SIG-M5 (cell line): ENCODE results near the gene TSPEAR.

Experiments
- DNase-seq: peaks from one replicate; lab custom pipeline; 2025; lab: John Stamatoyannopoulos, UW

Gene TSPEAR

DNA sequence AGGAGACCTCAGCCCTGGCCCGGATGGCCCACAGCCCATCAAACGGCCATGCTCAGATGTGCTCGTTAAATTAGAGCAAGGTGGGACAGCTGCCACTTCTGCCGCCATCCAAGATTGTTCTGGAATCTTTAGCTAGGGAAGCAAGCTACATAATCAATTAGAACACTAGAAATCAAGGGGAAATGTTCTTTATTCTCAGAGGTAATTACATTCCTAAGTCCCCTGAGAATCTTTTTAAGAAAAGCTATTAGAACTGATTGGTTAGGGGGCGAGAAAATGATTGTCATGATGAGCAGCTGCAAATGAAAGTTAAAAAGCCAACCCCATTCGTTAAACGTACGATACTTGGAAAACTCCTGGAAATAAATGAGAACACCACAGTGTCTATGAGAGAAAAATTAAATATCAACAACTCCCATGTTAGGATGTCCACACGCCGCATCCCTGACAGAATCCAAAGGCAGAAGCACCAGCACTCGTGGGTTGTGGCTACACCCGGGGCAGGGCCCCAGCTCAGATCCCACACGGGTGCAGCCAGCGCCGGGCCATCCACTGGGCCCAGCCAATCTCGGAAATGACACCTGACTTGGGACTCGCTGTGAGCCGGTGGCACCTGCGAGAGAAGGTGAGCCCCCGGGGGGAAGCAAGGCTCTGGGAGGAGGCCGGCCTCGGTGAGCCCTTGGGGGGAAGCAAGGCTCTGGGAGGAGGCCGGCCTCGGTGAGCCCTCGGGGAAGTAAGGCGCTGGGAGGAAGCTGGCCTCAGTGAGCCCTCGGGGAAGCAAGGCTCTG, 209.0 kb downstream of the TSPEAR start:
- no peak for DNase-seq

DNA sequence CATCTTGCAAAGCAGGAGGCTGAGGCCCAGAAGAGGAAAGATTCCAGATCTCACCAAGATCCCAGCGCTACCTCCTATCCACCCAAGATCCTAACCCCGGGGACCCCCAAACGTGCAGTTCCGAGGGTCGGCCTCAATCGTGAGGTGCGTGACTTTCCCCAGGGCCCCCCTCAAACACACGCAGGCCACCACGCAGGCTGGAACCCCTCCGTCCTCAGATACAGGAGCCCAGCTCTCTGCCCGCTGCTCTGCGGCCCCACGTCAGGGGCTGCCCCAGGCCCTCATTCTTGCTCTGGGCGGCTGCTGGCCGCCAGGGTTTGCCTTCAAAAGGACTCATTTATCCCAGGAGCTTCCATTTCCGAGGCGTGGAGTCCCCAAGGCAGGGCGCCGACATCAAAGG, 211.3 kb downstream of the TSPEAR start:
- no peak for DNase-seq

DNA sequence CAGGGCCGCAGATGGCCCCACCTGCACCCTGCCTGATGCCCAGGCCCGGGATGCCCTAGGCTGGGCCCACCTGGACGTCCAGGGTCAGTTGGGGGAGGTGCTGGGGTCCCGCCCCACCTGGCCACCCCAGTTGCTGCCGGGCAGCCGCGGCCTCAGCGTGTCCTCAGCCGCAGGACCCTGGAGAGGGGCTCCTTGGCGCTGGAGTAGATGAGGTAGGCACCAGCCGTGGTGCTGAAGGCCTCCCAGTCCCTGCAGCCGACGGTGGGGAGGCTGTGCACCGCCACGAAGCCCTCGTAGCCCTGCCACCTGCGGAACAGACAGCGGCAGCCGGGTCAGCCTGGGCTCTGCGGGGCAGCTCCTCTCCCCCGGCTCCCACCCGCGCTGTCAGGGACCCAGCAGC, 211.7 kb downstream of the TSPEAR start:
- DNase-seq, result no peak

DNA sequence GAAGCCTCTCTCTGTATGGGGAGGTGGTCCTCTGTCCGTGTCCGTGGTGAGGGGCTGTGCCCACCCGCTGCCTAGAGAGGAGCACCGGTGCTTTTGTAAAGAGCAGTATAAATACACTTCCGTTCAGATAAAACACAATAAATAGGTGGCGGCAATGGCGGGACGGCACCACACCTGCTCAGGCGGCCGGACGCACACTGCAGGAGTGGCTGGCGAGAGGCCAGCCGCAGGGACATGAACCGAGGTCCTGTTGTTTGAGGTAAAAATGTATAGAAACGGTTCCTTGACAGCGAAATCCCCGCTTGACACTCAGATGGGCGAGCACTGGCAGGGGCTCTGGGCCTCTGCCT, 212.2 kb downstream of the TSPEAR start:
- no peak for DNase-seq

DNA sequence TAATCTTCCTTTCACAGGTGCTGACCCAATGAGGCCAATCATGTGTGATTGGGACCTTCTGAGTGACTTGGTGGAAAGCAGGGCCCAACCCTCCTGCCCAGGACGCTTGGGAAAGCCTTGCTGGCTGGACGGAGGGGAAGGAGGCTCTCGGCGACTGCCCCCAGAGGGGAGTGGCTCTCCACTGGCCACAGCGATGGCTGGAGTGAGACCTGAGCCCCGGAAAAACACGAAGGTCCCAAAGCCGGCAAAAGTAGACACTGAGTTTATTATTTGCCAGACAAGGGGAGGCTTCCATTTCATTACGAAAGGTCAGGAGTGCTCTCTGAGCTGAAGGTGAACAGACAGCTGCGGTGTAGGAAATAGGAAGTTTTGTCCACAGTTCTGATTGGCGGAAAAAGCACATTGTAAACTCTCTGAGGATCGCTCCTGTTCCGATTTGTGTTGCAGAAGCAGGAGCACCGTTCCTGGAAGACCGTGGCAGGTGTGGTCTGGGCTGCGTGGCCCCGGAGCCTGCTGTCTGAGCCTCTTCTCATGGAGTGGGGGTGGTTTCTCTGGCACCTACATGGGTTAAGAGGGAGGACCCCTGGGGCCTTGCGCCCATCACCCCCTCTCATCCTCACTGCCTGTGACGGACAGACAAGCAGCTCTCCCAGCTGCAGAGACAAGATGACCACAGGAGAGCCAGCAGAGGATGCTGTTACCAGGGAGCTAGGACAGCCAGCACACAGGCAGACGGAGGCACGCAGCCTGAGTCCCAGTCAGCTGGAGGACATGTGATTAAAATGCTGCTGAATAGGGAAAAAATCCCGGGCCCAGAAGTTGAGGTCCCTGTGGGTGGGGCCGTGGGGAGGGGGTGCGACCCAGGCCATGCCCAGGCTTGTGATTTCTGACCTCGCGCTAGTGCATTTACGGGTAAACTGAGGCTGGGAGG, 212.8 kb downstream of the TSPEAR start:
- no peak for DNase-seq

DNA sequence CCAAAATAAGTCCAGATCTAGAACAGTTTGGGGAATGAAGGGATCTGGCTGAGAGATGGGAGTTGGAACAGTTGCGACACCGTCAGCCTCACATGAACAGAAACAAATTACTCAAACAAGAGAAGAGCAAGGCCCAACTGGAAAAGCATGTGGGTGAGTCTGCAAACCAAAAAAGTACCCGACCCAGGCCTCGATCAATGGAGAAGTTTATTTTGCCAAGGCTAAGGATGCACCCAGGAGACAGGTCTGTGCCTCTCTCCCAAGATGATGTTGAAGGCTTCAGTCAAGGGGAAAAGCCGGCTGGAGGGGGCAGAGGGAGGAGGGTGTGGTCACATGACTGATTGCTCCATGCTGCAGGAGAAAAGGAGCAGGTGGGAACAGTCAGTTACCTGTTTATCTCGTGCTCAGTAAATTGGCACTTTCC, 213.7 kb downstream of the TSPEAR start:
- no peak for DNase-seq

DNA sequence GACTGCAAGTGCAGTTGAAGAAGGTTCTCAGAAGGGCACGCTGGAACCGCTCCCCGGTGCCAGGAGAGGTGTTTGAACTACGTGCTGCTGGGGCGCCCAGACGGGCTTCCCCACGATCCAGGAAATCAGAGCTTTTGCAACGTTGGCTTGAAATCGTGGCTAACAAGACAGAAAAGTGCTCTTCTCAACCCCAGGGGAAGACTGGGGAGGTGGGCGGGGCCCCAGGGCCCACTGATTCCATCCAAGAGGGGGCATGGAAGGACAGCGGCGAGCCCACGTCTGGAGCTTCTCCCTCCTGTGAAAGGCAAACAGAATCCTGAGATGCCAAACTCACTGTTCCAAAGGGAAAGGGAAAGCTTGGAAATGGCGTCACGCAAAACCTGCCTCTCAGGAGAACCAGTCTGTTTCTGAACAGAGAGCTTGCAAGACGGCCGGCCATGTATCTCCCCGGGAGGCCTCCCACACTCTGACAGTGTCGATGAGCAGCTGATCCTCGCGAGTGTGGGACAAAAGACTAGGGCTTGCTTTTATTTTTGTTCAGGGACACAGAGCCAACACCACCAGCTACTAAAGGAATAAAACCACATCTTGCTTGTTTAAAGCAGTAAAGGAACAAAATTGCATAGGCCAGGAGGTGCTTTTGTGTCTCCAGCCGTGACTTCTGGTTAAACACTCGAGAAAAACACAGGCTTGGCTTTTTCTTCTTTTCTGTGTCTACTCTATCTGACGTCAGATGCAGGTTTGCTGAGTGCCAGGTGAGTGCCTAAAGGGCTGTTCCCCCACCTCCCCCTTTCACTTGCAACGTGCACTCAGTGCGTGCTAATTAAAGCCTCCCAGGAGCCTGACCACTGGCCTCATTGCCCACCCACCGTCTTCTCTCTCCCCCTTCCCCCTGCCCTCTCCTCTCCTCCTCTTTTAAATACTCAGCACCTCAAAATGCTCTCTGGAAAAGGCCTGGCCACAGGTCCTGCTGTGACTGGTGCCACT, 214.5 kb downstream of the TSPEAR start:
- no peak for DNase-seq

DNA sequence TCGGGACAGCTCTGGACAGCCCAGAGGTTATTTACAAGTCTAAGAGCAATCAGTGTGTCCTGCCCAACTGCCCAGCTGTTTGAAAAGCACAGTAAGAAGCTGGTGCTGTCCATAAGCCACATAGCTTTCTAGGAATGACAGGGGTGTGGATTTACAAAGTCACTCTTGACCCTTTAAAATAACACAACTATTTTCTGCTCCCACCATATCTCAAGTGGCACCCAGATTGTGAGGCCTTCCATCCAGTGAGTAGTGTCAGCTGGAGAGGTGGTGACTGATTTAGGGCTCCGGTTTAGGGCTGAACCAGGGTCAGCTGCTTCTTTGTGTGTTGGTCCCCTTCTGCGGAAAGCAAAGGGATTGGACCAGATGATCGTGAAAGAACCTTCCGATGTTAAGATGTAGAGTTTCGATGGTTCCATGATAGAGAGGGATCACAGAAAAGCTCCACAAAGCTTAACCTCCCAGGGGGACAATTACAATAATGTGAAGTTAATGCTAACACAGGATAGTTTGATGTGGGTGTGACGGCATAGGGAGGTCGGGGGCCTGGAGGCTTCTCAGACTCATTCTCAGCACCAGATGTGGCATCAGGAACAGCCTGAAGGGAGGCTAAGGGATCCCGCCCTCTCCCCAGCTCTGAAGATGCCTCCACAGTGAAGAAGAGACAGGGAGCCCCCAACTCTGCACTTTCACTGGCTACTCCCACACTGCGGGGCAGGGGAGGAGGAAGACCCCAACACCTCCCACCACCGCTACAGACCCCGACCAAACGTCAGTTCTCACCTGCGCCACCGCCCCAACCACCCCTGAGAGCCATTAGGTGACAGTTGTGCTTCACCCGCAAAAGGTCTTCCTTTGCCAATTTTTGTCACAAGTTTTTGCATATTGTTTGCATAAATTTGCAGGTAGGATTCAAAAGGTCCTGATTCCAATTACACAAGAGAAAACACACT, 215.5 kb downstream of the TSPEAR start:
- no peak for DNase-seq

- no peak for DNase-seq
Measured at GRCh38 chr21:44494956-44495355, 216.4 kb downstream of the TSPEAR start.

DNA sequence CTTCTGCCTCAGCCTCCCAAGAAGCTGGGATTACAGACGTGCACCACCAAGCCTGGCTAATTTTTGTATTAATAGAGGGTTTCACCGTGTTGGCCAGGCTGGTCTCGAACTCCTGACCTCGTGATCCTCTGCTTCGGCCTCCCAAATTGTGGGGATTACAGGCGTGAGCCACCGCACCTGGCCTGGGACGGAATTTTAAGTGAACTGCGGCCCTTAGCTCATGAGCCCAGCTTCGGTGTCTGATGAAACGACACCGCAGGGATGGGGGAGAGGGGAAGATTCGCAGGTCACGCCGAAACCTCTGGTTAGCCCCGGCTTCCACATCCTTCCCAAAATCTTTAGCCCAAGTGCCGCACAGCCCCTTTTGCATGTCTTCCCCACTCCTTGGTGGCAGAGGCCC, 217.0 kb downstream of the TSPEAR start:
- DNase-seq, result no peak

GRCh38 chr21:44492567-44493385, 218.6 kb downstream of the TSPEAR start:
- DNase-seq, result no peak

DNA sequence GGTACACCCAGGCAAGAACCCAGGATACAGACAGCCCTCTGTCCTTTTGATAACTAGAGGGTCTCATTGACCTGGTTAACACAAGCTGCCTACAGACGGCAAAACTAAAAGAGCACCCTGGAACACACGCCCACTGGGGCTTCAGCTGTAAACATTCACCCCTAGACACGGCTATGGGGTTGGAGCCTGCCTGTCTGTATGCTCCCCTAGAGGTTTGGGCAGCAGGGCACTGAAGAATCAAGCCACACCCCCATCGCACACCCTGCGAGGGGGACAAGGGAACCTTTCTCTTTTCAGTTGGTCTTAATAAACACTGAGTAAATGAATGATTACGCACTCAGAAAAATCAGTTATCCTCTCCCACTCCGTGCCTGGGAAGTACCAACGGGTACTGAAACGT, 220.6 kb downstream of the TSPEAR start:
- no peak for DNase-seq

GRCh38 chr21:44490405-44490804, 221.0 kb downstream of the TSPEAR start:
- DNase-seq, result no peak

DNA sequence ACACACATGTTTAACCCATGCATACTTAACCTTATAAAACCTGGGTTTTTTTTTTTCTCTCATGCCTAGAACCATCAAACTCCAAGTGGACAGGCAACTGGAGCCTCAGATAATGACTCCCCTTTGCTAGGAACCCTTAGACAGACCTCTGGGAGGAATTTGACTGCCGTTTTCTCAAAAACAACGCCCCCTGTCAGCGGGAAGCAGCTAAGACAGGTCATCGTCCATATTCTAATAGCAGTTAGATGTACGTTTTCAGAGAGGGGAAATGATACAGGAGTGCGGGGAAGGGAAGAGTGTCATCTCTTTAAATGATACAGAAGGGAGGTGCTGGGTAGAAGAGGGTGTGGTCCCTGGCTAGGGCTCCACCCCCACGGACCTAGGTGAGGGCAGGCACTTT, 221.4 kb downstream of the TSPEAR start:
- DNase-seq, result no peak

DNA sequence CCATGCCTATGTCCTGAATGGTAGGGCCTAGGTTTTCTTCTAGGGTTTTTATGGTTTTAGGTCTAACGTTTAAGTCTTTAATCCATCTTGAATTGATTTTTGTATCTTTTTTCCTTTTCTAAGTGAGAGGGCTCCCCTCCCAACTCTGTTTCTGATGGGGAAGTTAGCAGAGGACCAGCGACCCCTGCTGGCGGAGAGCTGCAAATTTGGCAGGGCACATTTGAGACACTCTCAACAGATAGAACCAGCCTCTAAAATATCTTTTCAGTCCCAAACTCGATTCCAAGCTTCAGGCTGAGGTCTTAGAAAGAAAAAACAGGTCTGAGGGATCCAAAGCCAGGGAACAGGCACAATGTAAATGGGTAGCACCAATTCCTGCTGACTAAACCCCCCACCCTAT, 223.5 kb downstream of the TSPEAR start:
- no peak for DNase-seq

- DNase-seq, result no peak
Measured at GRCh38 chr21:44486302-44486701, 225.1 kb downstream of the TSPEAR start.

DNA sequence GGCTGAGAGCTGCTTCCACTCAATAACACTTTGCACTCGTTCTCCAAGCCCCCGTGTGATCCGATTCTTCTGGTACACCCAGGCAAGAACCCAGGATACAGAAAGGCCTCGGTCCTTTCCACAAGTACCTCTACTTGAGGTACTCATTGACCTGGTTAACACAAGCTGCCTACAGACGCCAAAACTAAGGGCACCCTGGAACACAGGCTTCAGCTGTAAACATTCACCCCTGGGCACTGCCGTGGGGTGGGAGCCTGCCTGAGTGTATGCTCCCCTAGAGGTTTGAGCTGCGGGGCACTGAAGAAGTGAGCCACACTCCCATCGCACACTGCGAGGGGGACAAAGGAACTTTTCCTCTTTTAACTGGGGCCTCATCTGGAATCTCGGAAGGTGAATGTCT, 225.6 kb downstream of the TSPEAR start:
- DNase-seq, result no peak

GRCh38 chr21:44485254-44485793, 226.0 kb downstream of the TSPEAR start:
- no peak for DNase-seq

DNA sequence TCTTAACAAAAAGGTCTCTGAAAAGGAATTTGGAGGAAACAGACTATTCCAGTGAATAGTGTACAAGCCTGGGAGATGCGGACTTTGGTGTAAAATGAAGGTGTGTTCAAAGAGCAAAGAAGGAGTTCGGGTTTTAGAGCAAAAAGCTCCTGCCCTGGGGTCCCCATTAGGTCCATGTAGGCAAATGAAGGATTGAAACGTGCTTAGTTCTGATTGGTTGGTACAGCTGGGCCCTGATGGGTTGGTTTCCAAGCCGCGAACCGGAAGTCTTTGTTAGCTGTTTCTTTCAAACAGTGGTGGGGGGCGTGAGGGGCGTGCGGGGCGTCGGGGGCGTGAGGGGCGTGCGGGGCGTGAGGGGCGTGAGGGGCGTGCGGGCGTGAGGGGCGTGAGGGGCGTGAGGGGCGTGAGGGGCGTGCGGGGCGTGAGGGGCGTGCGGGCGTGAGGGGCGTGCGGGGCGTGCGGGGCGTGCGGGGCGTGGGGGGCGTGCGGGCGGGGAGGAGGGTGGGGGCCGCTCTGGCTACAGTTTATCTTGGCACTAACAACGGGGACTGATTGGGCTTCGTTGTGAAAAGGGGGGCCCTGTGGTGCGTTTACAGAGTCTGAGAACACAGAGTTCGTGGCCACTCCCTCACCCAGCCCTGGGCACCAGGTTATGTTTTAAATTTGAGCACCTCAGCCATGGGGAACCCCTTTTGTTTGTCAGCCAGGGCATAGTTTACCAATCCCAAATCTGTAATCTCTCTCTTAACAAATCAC, 226.7 kb downstream of the TSPEAR start:
- DNase-seq, result no peak
